A673 (cell line): ENCODE data around the gene TBC1D4.

ENCODE experiments used
- EZH2 ChIP-seq: fragments of 200-600 bp; sonication (generic); IDR thresholded peaks from 2 replicates; pipeline ENCODE4 v1.6.1; 2017; ENCODE audit warnings: borderline replicate concordance, low read depth, mild to moderate bottlenecking, mixed read lengths, antibody characterized with exemption, low read length; ENCODE audit not compliant: poor library complexity, severe bottlenecking
- TF ChIP-seq, protein P1 (sequence below): fragments of 300-800, 200-600 bp; sonication (generic); conservative IDR thresholded peaks from 2 replicates; pipeline ENCODE4 v1.5.1; 2017; ENCODE audit warnings: low read depth, mild to moderate bottlenecking, antibody characterized with exemption, low read length, moderate library complexity, mixed read lengths

DNA sequence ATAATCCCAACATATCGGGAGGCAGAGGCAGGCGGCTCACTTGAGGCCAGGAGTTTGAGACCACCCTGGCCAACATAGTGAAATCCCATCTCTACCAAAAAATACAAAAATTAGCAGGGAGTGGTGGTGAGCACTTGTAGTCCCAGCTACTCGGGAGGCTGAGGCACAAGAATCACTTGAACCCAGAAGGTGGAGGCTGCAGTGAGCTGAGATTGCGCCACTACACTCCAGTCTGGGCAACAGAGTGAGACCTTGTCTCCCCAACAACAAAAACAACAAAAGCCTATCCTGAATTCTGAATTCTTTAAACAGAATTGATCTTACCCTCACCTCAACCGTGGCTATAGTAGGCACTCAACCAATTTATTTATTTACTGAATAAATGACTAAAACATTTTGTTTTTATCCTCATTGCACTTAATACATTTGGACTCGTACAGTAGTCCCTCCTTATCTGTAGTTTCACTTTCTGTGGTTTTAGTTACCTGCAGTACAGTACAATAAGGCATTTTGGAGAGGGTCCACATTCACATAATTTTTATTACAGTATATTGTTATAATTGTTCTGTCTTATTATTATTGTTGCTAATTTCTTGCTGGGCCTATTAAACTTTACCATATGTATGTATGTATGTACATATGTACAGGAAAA, 98.8 kb downstream of the TBC1D4 start:
- TF ChIP-seq, protein P1, sequence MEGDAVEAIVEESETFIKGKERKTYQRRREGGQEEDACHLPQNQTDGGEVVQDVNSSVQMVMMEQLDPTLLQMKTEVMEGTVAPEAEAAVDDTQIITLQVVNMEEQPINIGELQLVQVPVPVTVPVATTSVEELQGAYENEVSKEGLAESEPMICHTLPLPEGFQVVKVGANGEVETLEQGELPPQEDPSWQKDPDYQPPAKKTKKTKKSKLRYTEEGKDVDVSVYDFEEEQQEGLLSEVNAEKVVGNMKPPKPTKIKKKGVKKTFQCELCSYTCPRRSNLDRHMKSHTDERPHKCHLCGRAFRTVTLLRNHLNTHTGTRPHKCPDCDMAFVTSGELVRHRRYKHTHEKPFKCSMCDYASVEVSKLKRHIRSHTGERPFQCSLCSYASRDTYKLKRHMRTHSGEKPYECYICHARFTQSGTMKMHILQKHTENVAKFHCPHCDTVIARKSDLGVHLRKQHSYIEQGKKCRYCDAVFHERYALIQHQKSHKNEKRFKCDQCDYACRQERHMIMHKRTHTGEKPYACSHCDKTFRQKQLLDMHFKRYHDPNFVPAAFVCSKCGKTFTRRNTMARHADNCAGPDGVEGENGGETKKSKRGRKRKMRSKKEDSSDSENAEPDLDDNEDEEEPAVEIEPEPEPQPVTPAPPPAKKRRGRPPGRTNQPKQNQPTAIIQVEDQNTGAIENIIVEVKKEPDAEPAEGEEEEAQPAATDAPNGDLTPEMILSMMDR = no peak
- no peak for TF ChIP-seq EZH2
